Measurements from ENCODE around the gene ZNF581. TPM values are rescaled to one million over a fixed set of nuclear protein-coding genes. Genes with fewer than 3 reads are reported as not detected.

The ZNF581 gene
- polyA plus RNA-seq, 1 of the 3 experiments (the other 2 are of a cell fraction), result 24.7 TPM

DNA sequence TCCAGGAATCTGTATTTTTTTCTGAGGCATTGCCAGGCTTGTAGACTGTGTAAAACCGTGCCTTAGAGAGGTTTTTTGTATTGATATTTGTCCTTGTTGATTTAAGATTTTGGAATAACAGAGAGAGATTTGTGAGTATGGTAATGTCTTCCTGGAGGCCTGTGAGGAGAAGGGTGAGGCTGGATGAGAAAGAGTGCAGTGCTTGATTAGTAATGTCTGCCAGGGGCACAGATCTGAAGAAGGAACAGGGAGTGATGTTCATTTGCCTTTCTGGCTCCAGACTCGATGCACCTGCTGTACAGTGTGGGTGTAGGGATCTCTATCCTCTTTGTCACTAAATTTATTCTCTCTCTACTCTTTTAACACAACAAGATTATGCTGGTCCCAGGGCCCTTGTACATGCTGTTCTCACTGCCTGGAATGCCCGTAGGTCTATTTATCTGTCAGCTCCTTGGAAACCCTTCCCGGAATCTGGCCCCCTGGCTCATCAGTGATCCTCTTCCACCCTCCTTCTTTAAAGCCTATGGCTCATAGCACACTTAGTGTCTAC lies 48.4 kb upstream of the ZNF581 start (continued):
- TF ChIP-seq, protein P1, sequence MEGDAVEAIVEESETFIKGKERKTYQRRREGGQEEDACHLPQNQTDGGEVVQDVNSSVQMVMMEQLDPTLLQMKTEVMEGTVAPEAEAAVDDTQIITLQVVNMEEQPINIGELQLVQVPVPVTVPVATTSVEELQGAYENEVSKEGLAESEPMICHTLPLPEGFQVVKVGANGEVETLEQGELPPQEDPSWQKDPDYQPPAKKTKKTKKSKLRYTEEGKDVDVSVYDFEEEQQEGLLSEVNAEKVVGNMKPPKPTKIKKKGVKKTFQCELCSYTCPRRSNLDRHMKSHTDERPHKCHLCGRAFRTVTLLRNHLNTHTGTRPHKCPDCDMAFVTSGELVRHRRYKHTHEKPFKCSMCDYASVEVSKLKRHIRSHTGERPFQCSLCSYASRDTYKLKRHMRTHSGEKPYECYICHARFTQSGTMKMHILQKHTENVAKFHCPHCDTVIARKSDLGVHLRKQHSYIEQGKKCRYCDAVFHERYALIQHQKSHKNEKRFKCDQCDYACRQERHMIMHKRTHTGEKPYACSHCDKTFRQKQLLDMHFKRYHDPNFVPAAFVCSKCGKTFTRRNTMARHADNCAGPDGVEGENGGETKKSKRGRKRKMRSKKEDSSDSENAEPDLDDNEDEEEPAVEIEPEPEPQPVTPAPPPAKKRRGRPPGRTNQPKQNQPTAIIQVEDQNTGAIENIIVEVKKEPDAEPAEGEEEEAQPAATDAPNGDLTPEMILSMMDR (IDR thresholded peaks at IDR 0.05), result no peak
- no peak for TF ChIP-seq YY1 (IDR thresholded peaks at IDR 0.05; ENCODE audit: low read depth)
- TF ChIP-seq, protein P2, sequence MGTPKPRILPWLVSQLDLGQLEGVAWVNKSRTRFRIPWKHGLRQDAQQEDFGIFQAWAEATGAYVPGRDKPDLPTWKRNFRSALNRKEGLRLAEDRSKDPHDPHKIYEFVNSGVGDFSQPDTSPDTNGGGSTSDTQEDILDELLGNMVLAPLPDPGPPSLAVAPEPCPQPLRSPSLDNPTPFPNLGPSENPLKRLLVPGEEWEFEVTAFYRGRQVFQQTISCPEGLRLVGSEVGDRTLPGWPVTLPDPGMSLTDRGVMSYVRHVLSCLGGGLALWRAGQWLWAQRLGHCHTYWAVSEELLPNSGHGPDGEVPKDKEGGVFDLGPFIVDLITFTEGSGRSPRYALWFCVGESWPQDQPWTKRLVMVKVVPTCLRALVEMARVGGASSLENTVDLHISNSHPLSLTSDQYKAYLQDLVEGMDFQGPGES (IDR thresholded peaks at IDR 0.05; ENCODE audit: low read depth, low read length), result no peak

DNA sequence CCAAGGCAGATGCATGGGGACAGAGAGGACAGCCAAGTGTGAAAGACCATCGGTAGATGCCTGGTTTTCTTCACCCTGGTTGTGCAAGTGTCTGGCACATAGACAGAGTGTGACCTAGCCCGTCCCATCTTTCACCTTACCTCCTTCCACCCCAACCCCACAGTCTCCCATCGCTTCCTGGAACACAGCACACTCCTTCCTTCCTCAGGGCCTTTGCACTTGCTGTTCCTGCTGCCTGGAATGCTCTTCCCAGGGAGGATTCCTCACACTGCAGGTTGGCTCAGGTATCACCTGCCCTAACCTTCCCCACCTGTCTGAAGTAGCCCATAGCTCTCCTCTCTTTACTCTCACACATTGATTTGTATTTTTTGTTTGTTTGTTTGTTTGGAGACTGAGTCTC lies 47.1 kb upstream of the ZNF581 start:
- H3K4me2 ChIP-seq, result no peak overlapping the region
- H3K9me3 ChIP-seq, result no peaks in the 10 kb centered on the region
- H2AFZ ChIP-seq (ENCODE audit: low read depth), result no peak overlapping the region
- peaks cover 6 to 10% of the 10 kb centered on the region in 2 experiments; a peak in 3 of 4 replicates for H3K4me1 ChIP-seq (ENCODE audit: control insufficient read depth in 1 of 2, insufficient read depth in 2 of 2, low read depth in 1 of 2, low read length in 1 of 2)
- H3K4me3 ChIP-seq (ENCODE audit: low read depth in 2 of 2, low read length in 1 of 2), result no peak overlapping the region
- H3K27ac ChIP-seq (ENCODE audit: low read depth in 2 of 2, low read length in 1 of 2), result no peak overlapping the region
- peaks cover 10% of the 10 kb centered on the region for H3F3A ChIP-seq (replicated peaks; ENCODE audit: insufficient read depth)
- WGBS (ENCODE audit: low lambda C conversion rate), result 87% methylated on average over 3 of the region's 3 CpGs
- no peaks in the 10 kb centered on the region for H4K20me1 ChIP-seq (ENCODE audit: insufficient read depth)
- ChIA-PET CTCF (interaction anchor here (1.2 to 1.3 kb wide), 2 partner anchors 35 to 43 kb away, joined by 3 to 4 read pairs; no protein-coding TSS in a partner anchor), POLR2A (no interaction called here)
- H3K9me2 ChIP-seq, result no peaks in the 10 kb centered on the region
- H3K36me3 ChIP-seq (replicated peaks in 1 of 2; ENCODE audit: control insufficient read depth in 1 of 2, insufficient read depth in 2 of 2, low read length in 1 of 2), result peaks cover 20 to 34% of the 10 kb centered on the region in 2 experiments
- TF ChIP-seq POLR2AphosphoS5 (IDR thresholded peaks at IDR 0.05; ENCODE audit: low read depth, low read length), result no peak
- TF ChIP-seq SIN3A (IDR thresholded peaks at IDR 0.05; ENCODE audit: borderline replicate concordance, low read depth, low read length), result no peak
- TF ChIP-seq, protein P3, sequence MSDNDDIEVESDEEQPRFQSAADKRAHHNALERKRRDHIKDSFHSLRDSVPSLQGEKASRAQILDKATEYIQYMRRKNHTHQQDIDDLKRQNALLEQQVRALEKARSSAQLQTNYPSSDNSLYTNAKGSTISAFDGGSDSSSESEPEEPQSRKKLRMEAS (IDR thresholded peaks at IDR 0.05; ENCODE audit: low read depth), result no peak
- H3K9ac ChIP-seq, result no peak overlapping the region
- no peak for DNase-seq
- H3K79me2 ChIP-seq (ENCODE audit: insufficient read depth), result peaks cover 14% of the 10 kb centered on the region
- H3K27me3 ChIP-seq (ENCODE audit: insufficient read depth), result no peaks in the 10 kb centered on the region

DNA sequence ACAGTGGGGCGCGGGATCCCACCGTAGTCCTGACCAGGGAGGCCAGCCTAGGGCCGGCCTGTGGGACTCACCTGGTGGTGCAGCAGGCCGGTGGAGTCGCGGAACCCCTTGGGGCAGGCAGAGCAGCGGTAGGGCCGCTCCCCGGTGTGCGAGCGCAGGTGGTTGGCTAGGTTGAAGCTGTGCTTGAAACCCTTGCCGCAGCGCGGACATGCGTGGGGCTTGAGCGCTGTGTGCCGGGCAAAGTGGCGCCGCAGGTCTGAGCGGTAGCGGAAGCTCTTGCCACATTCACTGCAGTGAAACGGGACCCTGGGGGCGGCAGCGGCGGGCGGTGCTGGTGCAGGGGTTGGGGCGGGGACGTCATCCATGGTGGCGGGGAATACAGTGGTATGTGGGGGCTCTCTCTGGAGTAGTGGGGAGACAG lies 45.9 kb upstream of the ZNF581 start:
- Histone ChIP-seq H3K36me3 (replicated peaks in 1 of 2; ENCODE audit: control insufficient read depth in 1 of 2, insufficient read depth in 2 of 2, low read length in 1 of 2) (peaks cover 20 to 30% of the 10 kb centered on the region in 2 experiments), H3K27me3 (ENCODE audit: insufficient read depth) (no peaks in the 10 kb centered on the region), H3K4me1 (ENCODE audit: control insufficient read depth in 1 of 2, insufficient read depth in 2 of 2, low read depth in 1 of 2, low read length in 1 of 2) (peaks cover 6 to 13% of the 10 kb centered on the region in 2 experiments; a peak in 3 of 4 replicates), H3K79me2 (ENCODE audit: insufficient read depth) (peaks cover 18% of the 10 kb centered on the region), H3K9me2 (no peaks in the 10 kb centered on the region), H3K9ac (no peak overlapping the region), H3K4me3 (ENCODE audit: low read depth in 2 of 2, low read length in 1 of 2) (no peak overlapping the region), H4K20me1 (ENCODE audit: insufficient read depth) (no peaks in the 10 kb centered on the region), H2AFZ (ENCODE audit: low read depth) (no peak overlapping the region), H3K27ac (ENCODE audit: low read depth in 2 of 2, low read length in 1 of 2) (no peak overlapping the region), H3K9me3 (no peaks in the 10 kb centered on the region), H3F3A (replicated peaks; ENCODE audit: insufficient read depth) (peaks cover 13% of the 10 kb centered on the region), H3K4me2 (no peak overlapping the region)
- WGBS (ENCODE audit: low lambda C conversion rate), result 95% methylated on average over 30 of the region's 30 CpGs
- no peak for TF ChIP-seq NFIC (IDR thresholded peaks at IDR 0.05; ENCODE audit: borderline replicate concordance)
- no peak for TF ChIP-seq SIN3A (IDR thresholded peaks at IDR 0.05; ENCODE audit: borderline replicate concordance, low read depth, low read length)
- TF ChIP-seq, protein P4, sequence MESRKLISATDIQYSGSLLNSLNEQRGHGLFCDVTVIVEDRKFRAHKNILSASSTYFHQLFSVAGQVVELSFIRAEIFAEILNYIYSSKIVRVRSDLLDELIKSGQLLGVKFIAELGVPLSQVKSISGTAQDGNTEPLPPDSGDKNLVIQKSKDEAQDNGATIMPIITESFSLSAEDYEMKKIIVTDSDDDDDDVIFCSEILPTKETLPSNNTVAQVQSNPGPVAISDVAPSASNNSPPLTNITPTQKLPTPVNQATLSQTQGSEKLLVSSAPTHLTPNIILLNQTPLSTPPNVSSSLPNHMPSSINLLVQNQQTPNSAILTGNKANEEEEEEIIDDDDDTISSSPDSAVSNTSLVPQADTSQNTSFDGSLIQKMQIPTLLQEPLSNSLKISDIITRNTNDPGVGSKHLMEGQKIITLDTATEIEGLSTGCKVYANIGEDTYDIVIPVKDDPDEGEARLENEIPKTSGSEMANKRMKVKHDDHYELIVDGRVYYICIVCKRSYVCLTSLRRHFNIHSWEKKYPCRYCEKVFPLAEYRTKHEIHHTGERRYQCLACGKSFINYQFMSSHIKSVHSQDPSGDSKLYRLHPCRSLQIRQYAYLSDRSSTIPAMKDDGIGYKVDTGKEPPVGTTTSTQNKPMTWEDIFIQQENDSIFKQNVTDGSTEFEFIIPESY (IDR thresholded peaks at IDR 0.05; ENCODE audit: borderline replicate concordance, low read depth), result no peak
- TF ChIP-seq JUND (IDR thresholded peaks at IDR 0.05), result no peak
- TF ChIP-seq TCF12 (IDR thresholded peaks at IDR 0.05), result no peak
- TF ChIP-seq POLR2AphosphoS5 (IDR thresholded peaks at IDR 0.05; ENCODE audit: low read depth, low read length), result no peak
- no peak for TF ChIP-seq RCOR1 (IDR thresholded peaks at IDR 0.05; ENCODE audit: low read length)
- no peak for TF ChIP-seq MEF2A (IDR thresholded peaks at IDR 0.05; ENCODE audit: borderline replicate concordance, low read depth)
- TF ChIP-seq EP300 (IDR thresholded peaks at IDR 0.05; ENCODE audit: borderline replicate concordance in 1 of 2, low read depth in 1 of 2, low read length in 1 of 2), result no peak
- POLR2A ChIA-PET, result interaction anchor here (3.3 kb wide), 1 partner anchor 10 kb away, joined by 32 read pairs; no protein-coding TSS in a partner anchor
- CTCF ChIA-PET, result no interaction called here
- DNase-seq, result peak; percentile 6

Data from SK-N-SH (cell line).